ENCODE measurements around the gene MS4A2. TPM values are rescaled to one million over a fixed set of nuclear protein-coding genes. Genes with fewer than 3 reads are reported as not detected.
A peak's percentile ranks its signal among the peaks of the same experiment; 100 is the strongest.
"Not testable (repeated sequence)": the region's sequence is repeated elsewhere in the genome, so short reads cannot be mapped to it uniquely, and the experiment has no call there.

The MS4A2 gene
- total RNA-seq, 2 experiments from 2014 or later: not detected

DNA sequence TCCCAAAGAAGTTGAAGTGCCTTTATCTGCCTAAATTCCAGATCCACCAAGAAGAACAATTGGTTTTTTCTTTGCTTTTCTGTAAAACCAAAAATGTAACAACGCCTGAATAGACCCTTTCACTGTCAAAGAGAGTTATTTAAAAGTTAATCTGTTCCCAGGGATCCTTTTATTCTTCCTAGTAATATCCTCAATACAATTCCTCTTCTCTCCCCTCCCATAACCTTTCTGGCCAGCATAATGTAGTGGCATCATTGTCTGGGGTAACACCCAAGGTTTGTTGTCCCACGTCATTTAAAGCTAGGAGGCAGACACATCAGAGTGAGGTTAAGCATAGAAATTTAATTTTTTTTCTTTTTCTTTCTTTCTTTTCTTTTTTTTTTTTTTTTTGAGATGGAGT, 39.9 kb downstream of the MS4A2 start:
- no peaks in the 10 kb centered on the region for H4K20me1 ChIP-seq (ENCODE audit: insufficient read depth, low read length)
- H3K4me3 ChIP-seq (ENCODE audit: low read depth, low read length, poor library complexity, severe bottlenecking): no peak overlapping the region
- H3K4me1 ChIP-seq (ENCODE audit: insufficient read depth, low read length, poor library complexity, severe bottlenecking): peaks cover 24% of the 10 kb centered on the region
- TF ChIP-seq, protein P1, sequence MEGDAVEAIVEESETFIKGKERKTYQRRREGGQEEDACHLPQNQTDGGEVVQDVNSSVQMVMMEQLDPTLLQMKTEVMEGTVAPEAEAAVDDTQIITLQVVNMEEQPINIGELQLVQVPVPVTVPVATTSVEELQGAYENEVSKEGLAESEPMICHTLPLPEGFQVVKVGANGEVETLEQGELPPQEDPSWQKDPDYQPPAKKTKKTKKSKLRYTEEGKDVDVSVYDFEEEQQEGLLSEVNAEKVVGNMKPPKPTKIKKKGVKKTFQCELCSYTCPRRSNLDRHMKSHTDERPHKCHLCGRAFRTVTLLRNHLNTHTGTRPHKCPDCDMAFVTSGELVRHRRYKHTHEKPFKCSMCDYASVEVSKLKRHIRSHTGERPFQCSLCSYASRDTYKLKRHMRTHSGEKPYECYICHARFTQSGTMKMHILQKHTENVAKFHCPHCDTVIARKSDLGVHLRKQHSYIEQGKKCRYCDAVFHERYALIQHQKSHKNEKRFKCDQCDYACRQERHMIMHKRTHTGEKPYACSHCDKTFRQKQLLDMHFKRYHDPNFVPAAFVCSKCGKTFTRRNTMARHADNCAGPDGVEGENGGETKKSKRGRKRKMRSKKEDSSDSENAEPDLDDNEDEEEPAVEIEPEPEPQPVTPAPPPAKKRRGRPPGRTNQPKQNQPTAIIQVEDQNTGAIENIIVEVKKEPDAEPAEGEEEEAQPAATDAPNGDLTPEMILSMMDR (conservative IDR thresholded peaks at IDR 0.05; ENCODE audit: low read length): no peak
- TF ChIP-seq EZH2phosphoT487 (IDR thresholded peaks at IDR 0.05; ENCODE audit: borderline replicate concordance, low read depth, low read length): no peak
- H3K4me2 ChIP-seq (ENCODE audit: low read length): no peak overlapping the region
- no TSS peak for BruUV-seq (replicated peaks)
- no peaks in the 10 kb centered on the region for H3K9me2 ChIP-seq (ENCODE audit: insufficient read depth, low read length)
- intact Hi-C loops (cut with micrococcal nuclease; ENCODE audit: unreplicated experiment): no loop called here
- H2AFZ ChIP-seq (ENCODE audit: low read length): 0 out of 2 replicates have a peak overlapping the region, but pooled peaks have one; percentile 29
- no peak overlapping the region for H3K27ac ChIP-seq (ENCODE audit: low read depth, low read length, poor library complexity, severe bottlenecking)
- CTCF ChIA-PET (ENCODE audit: unreplicated experiment): no interaction called here
- no peak for DNase-seq (ENCODE audit: low spot score)
- no peaks in the 10 kb centered on the region for H3K36me3 ChIP-seq (ENCODE audit: insufficient read depth, low read length)
- POLR2A ChIA-PET: interaction anchor here (0.6 to 0.7 kb wide), 3 partner anchors 12 to 313 kb away, joined by 3 read pairs; no protein-coding TSS in a partner anchor
- H3K79me2 ChIP-seq (ENCODE audit: insufficient read depth, low read depth, low read length): no peaks in the 10 kb centered on the region
- H3K9me3 ChIP-seq (ENCODE audit: low read length): no peaks in the 10 kb centered on the region

DNA sequence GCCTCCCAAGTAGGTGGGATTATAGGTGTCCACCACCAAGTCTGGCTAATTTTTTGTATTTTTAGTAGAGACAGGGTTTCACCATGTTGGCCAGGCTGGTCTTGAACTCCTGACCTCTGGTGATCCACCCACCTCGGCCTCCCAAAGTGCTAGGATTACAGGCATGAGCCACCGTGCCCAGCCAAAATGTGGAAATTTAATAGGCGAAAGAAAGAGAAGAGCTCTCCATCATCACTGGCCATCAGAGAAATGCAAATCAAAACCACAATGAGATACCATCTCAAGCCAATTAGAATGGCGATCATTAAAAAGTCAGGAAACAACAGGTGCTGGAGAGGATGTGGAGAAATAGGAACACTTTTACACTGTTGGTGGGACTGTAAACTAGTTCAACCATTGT, 40.4 kb downstream of the MS4A2 start:
- H3K36me3 ChIP-seq (ENCODE audit: insufficient read depth, low read length); H2AFZ ChIP-seq (ENCODE audit: low read length); H3K4me2 ChIP-seq (ENCODE audit: low read length); BruUV-seq (replicated peaks); H3K79me2 ChIP-seq (ENCODE audit: insufficient read depth, low read depth, low read length); intact Hi-C loops (cut with micrococcal nuclease; ENCODE audit: unreplicated experiment); H3K4me3 ChIP-seq (ENCODE audit: low read depth, low read length, poor library complexity, severe bottlenecking); H3K27ac ChIP-seq (ENCODE audit: low read depth, low read length, poor library complexity, severe bottlenecking); H4K20me1 ChIP-seq (ENCODE audit: insufficient read depth, low read length); H3K9me2 ChIP-seq (ENCODE audit: insufficient read depth, low read length); CTCF ChIA-PET (ENCODE audit: unreplicated experiment); DNase-seq (ENCODE audit: low spot score); H3K9me3 ChIP-seq (ENCODE audit: low read length): not testable (repeated sequence)
- peaks cover 24% of the 10 kb centered on the region for H3K4me1 ChIP-seq (ENCODE audit: insufficient read depth, low read length, poor library complexity, severe bottlenecking)
- POLR2A ChIA-PET: interaction anchor here (0.7 kb wide), 1 partner anchor 15 kb away, joined by 3 read pairs; no protein-coding TSS in a partner anchor

DNA sequence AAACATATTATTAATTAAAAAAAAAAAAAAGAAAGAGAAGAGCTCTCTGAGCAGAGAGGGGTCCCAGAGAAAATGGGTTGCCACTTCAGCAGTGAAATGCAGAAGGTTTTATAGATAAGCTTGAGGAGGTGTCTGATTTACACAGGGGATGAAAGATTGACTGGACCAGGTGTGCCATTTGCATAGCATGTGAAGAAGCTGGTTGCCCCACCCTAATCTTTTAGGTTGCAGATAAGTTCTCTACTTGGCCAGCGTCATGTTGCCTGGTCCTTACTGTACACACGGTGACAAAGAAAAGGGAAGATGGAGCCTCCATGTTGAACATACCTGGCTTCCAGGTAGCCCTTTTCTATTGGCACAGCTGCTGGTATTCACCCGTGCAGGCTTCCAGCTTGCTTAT, 41.4 kb downstream of the MS4A2 start:
- intact Hi-C loops (cut with micrococcal nuclease; ENCODE audit: unreplicated experiment): loop anchor here (5.0 kb wide), 1 partner anchor 308 kb away; no protein-coding TSS in a partner anchor
- no TSS peak for BruUV-seq (replicated peaks)
- H2AFZ ChIP-seq (ENCODE audit: low read length): no peak overlapping the region
- TF ChIP-seq EZH2phosphoT487 (IDR thresholded peaks at IDR 0.05; ENCODE audit: borderline replicate concordance, low read depth, low read length): no peak
- TF ChIP-seq, protein P1 (conservative IDR thresholded peaks at IDR 0.05; ENCODE audit: low read length): no peak
- no peak for DNase-seq (ENCODE audit: low spot score)
- no peaks in the 10 kb centered on the region for H3K79me2 ChIP-seq (ENCODE audit: insufficient read depth, low read depth, low read length)
- ChIA-PET POLR2A (interaction anchor here (0.7 kb wide), 1 partner anchor 67 kb away, joined by 3 read pairs; no protein-coding TSS in a partner anchor), CTCF (ENCODE audit: unreplicated experiment) (no interaction called here)
- H4K20me1 ChIP-seq (ENCODE audit: insufficient read depth, low read length): no peaks in the 10 kb centered on the region
- no peaks in the 10 kb centered on the region for H3K9me2 ChIP-seq (ENCODE audit: insufficient read depth, low read length)
- no peak overlapping the region for H3K27ac ChIP-seq (ENCODE audit: low read depth, low read length, poor library complexity, severe bottlenecking)
- no peak overlapping the region for H3K4me2 ChIP-seq (ENCODE audit: low read length)
- no peaks in the 10 kb centered on the region for H3K36me3 ChIP-seq (ENCODE audit: insufficient read depth, low read length)
- H3K9me3 ChIP-seq (ENCODE audit: low read length): no peaks in the 10 kb centered on the region
- no peak overlapping the region for H3K4me3 ChIP-seq (ENCODE audit: low read depth, low read length, poor library complexity, severe bottlenecking)
- H3K4me1 ChIP-seq (ENCODE audit: insufficient read depth, low read length, poor library complexity, severe bottlenecking): peaks cover 14% of the 10 kb centered on the region

Measured in OCI-LY7 (cell line).